Nephron (organoid): ENCODE measurements around the gene HOXA3.

ENCODE experiments used
- H3K27ac Mint-ChIP-seq, 3 experiments: 2 replicates each; pipeline ENCODE4 v1.8.0; 2020; ENCODE audit warnings: mixed read lengths in 3 of 3, mild to moderate bottlenecking in 2 of 3, moderate library complexity in 1 of 3
- H3K27me3 Mint-ChIP-seq: 2 replicates; pipeline ENCODE4 v1.8.0; 2021; ENCODE audit warnings: low read depth, mild to moderate bottlenecking, moderate library complexity, mixed read lengths
- H3K36me3 Mint-ChIP-seq: 2 replicates; pipeline ENCODE4 v1.8.0; 2020; ENCODE audit warnings: low read depth, mixed read lengths
- H3K4me1 Mint-ChIP-seq: 2 replicates; pipeline ENCODE4 v1.8.0; 2020; ENCODE audit warnings: mixed read lengths
- H3K4me3 Mint-ChIP-seq, 3 experiments: 2 replicates each; pipeline ENCODE4 v1.8.0; 2020; ENCODE audit warnings: mild to moderate bottlenecking in 3 of 3, mixed read lengths in 3 of 3, moderate library complexity in 2 of 3
- H3K9me3 Mint-ChIP-seq: 2 replicates; pipeline ENCODE4 v1.8.0; 2020; ENCODE audit warnings: mixed read lengths
- CTCF ChIP-seq, 3 experiments: fragments of 200-600 bp; sonication (generic); IDR thresholded peaks; one replicate each; pipeline ENCODE4 v1.5.0; 2021; ENCODE audit warnings: antibody characterized with exemption in 3 of 3; ENCODE audit not compliant: unreplicated experiment in 3 of 3

The HOXA3 gene

GRCh38 chr7:27143023-27143949, 9.1 kb downstream of the HOXA3 start, which contains the start of gene HOXA5:
Gene HOXA5 (minus strand): TSS chr7:27143681. CDS start chr7:27143607, 74 bp downstream.
- Mint-ChIP-seq H3K27ac (peak within 1 kb of the TSS; percentile 98 to 100 (median 99)), H3K4me3 (peak within 1 kb of the TSS; percentile 95 to 98 (median 96)), H3K9me3 (no peaks in the 10 kb centered on the region), H3K27me3 (peaks cover 10% of the 10 kb centered on the region), H3K4me1 (peaks cover 82% of the 10 kb centered on the region), H3K36me3 (peaks cover 85% of the 10 kb centered on the region)
- peak; percentile 82 to 97 (median 94) for TF ChIP-seq CTCF (IDR thresholded peaks at IDR 0.05; ENCODE audit: unreplicated experiment in 3 of 3)

GRCh38 chr7:27142580-27143022, 9.8 kb downstream of the HOXA3 start:
- H3K27me3 Mint-ChIP-seq = peaks cover 10% of the 10 kb centered on the region
- H3K4me3 Mint-ChIP-seq = peak overlapping the region; percentile 95 to 98 (median 96)
- no peak for TF ChIP-seq CTCF (IDR thresholded peaks at IDR 0.05; ENCODE audit: unreplicated experiment in 3 of 3)
- H3K9me3 Mint-ChIP-seq = no peaks in the 10 kb centered on the region
- peak overlapping the region; percentile 98 to 100 (median 99) for H3K27ac Mint-ChIP-seq
- peaks cover 86% of the 10 kb centered on the region for H3K36me3 Mint-ChIP-seq
- peaks cover 85% of the 10 kb centered on the region for H3K4me1 Mint-ChIP-seq

GRCh38 chr7:27141923-27142579, 10.3 kb downstream of the HOXA3 start:
- peaks cover 83% of the 10 kb centered on the region for H3K36me3 Mint-ChIP-seq

GRCh38 chr7:27141137-27141922, 11.1 kb downstream of the HOXA3 start:
- H3K9me3 Mint-ChIP-seq = no peaks in the 10 kb centered on the region
- H3K27ac Mint-ChIP-seq = peak overlapping the region; percentile 98 to 100 (median 99)
- H3K4me3 Mint-ChIP-seq = peak overlapping the region; percentile 95 to 98 (median 96)
- H3K4me1 Mint-ChIP-seq = peaks cover 85% of the 10 kb centered on the region
- H3K36me3 Mint-ChIP-seq = peaks cover 76% of the 10 kb centered on the region
- TF ChIP-seq CTCF (IDR thresholded peaks at IDR 0.05; ENCODE audit: unreplicated experiment in 3 of 3) = no peak
- peaks cover 10% of the 10 kb centered on the region for H3K27me3 Mint-ChIP-seq

More at GRCh38 chr7:27141923-27142579, 10.3 kb downstream of the HOXA3 start:
- H3K27ac Mint-ChIP-seq = peak overlapping the region; percentile 98 to 100 (median 99)
- H3K9me3 Mint-ChIP-seq = no peaks in the 10 kb centered on the region
- H3K27me3 Mint-ChIP-seq = peaks cover 10% of the 10 kb centered on the region
- H3K4me1 Mint-ChIP-seq = peaks cover 86% of the 10 kb centered on the region
- peak in 1 of 3 experiments; percentile 29 for TF ChIP-seq CTCF (IDR thresholded peaks at IDR 0.05; ENCODE audit: unreplicated experiment in 3 of 3)
- H3K4me3 Mint-ChIP-seq = peak overlapping the region; percentile 95 to 98 (median 96)

- H3K27ac Mint-ChIP-seq = peak overlapping the region; percentile 98 to 100 (median 99)
- H3K27me3 Mint-ChIP-seq = peaks cover 10% of the 10 kb centered on the region
- H3K4me1 Mint-ChIP-seq = peaks cover 85% of the 10 kb centered on the region
- H3K9me3 Mint-ChIP-seq = no peaks in the 10 kb centered on the region
- TF ChIP-seq CTCF (IDR thresholded peaks at IDR 0.05; ENCODE audit: unreplicated experiment in 3 of 3) = no peak
- H3K36me3 Mint-ChIP-seq = peaks cover 68% of the 10 kb centered on the region
- H3K4me3 Mint-ChIP-seq = peak overlapping the region; percentile 95 to 98 (median 96)
These were observed 12.1 kb downstream of the HOXA3 start for GRCh38 chr7:27140126-27140857.
